ENCODE results near the gene ARID3A. TPM values are rescaled to one million over a fixed set of nuclear protein-coding genes. Genes with fewer than 3 reads are reported as not detected.
"Not testable (repeated sequence)": the region's sequence is repeated elsewhere in the genome, so short reads cannot be mapped to it uniquely, and the experiment has no call there.

The ARID3A gene
- total RNA-seq, 1 experiment from 2014 or later, result 5.6 TPM

- intact Hi-C loops (cut with micrococcal nuclease), result no loop called here
- no peaks in the 10 kb centered on the region for H3K27me3 ChIP-seq (ENCODE audit: low read length)
- DNase-seq (no peak), ATAC-seq (no peak)
- no peak overlapping the region for H3K4me3 ChIP-seq (ENCODE audit: low read length)
- peaks cover 15% of the 10 kb centered on the region for H3K79me2 ChIP-seq (ENCODE audit: low read length)
- H3K4me2 ChIP-seq (ENCODE audit: low read length), result no peak overlapping the region
- H3K9me3 ChIP-seq (ENCODE audit: low read length), result no peaks in the 10 kb centered on the region
- BruUV-seq (replicated peaks), result no TSS peak
- peaks cover 3% of the 10 kb centered on the region for H3F3A ChIP-seq (ENCODE audit: low read length, unreplicated experiment)
- no peaks in the 10 kb centered on the region for H3K9me2 ChIP-seq (replicated peaks; ENCODE audit: low read length)
- TF ChIP-seq EZH2 (IDR thresholded peaks at IDR 0.05; ENCODE audit: low read length, unreplicated experiment), result no peak
- TF ChIP-seq CTCF (conservative IDR thresholded peaks at IDR 0.05; ENCODE audit: low read depth, low read length), result no peak
- H3K9ac ChIP-seq (ENCODE audit: low read length), result no peak overlapping the region
- CTCF ChIA-PET, result no interaction called here
- H4K20me1 ChIP-seq (ENCODE audit: low read length), result no peaks in the 10 kb centered on the region
- POLR2A ChIA-PET (ENCODE audit: unreplicated experiment), result no interaction called here
- no peaks in the 10 kb centered on the region for H3K4me1 ChIP-seq (ENCODE audit: insufficient read depth, low read length)
- H3K27ac ChIP-seq (ENCODE audit: low read length), result no peak overlapping the region
- H3K36me3 ChIP-seq (ENCODE audit: low read depth, low read length), result no peaks in the 10 kb centered on the region; the same call in 1 of the 2 replicates
- no peak overlapping the region for H2AFZ ChIP-seq (ENCODE audit: low read length)
These were observed 35.0 kb upstream of the ARID3A start for GRCh38 chr19:890831-891230.

DNA sequence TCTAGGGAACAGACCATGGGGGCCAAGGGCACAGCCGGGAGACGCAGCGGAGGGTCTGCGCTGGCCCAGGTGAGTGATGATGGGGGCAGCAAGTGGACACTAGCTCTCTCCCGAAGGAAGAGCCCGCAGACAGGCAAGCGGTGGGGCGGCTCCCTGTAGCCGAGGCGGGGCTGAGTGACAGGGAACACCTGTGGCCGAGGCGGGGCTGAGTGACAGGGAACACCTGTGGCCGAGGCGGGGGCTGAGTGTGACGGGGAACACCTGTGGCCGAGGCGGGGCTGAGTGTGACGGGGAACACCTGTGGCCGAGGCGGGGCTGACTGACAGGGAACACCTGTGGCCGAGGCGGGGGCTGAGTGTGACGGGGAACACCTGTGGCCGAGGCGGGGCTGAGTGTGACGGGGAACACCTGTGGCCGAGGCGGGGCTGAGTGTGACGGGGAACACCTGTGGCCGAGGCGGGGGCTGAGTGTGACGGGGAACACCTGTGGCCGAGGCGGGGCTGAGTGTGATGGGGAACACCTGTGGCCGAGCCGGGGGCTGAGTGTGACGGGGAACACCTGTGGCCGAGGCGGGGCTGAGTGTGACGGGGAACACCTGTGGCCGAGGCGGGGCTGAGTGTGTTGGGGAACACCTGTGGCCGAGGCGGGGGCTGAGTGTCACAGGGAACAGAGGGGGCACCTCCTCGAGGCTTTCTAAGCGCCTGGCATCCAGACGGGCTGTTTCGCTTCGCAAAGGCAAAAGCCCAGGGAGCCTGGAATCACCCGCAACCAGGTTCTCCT, 34.2 kb upstream of the ARID3A start:
- intact Hi-C loops (cut with micrococcal nuclease); H4K20me1 ChIP-seq (ENCODE audit: low read length); H3K27me3 ChIP-seq (ENCODE audit: low read length); POLR2A ChIA-PET (ENCODE audit: unreplicated experiment); CTCF ChIA-PET; H3K27ac ChIP-seq (ENCODE audit: low read length); H2AFZ ChIP-seq (ENCODE audit: low read length); BruUV-seq (replicated peaks); H3F3A ChIP-seq (ENCODE audit: low read length, unreplicated experiment); H3K9me3 ChIP-seq (ENCODE audit: low read length); H3K9me2 ChIP-seq (replicated peaks; ENCODE audit: low read length); ATAC-seq; H3K4me1 ChIP-seq (ENCODE audit: insufficient read depth, low read length); H3K36me3 ChIP-seq (ENCODE audit: low read depth, low read length); DNase-seq: not testable (repeated sequence)
- H3K4me2 ChIP-seq (ENCODE audit: low read length), result peak overlapping the region; percentile 86
- peak overlapping the region; percentile 84 for H3K4me3 ChIP-seq (ENCODE audit: low read length)
- peaks cover 15% of the 10 kb centered on the region for H3K79me2 ChIP-seq (ENCODE audit: low read length)
- H3K9ac ChIP-seq (ENCODE audit: low read length), result peak overlapping the region; percentile 93; the same call in 1 of the 2 replicates

DNA sequence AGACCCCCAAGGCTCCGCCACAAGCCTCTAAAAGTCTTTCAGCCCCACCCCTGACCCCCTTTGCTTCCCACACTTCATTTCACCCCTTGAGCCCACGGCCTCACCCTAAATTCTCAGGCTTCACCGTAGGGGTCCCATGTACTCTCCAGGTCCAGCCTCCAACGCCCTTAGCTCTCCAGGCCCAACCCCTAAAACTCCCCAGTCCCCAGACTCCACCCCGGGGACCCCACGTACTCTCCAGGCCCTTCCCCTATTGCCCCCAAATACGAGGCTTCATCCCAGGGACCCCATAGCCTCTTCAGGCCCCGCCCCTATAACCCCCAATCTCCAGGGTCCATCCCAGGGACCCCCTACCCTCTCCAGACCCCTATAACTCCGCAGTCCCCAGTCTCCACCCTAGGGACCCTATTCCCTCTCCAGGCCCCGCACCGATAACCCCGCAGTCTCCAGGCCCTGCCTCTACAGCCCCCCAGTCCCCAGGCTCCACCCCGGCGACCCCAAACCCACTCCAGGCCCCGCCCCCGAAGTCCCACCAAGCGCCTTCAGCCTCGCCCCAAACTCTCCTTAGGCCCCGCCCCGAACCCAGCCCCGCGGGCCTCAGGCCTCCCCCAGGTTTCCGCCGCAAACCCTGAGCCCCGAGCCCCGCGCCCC, 33.5 kb upstream of the ARID3A start:
- no peak overlapping the region for H3K27ac ChIP-seq (ENCODE audit: low read length)
- H2AFZ ChIP-seq (ENCODE audit: low read length), result no peak overlapping the region
- no peaks in the 10 kb centered on the region for H3K9me2 ChIP-seq (replicated peaks; ENCODE audit: low read length)
- H3F3A ChIP-seq (ENCODE audit: low read length, unreplicated experiment), result peaks cover 3% of the 10 kb centered on the region
- ATAC-seq (peak; percentile 6; the same call in 1 of the 2 replicates), DNase-seq (no peak)
- no TSS peak for BruUV-seq (replicated peaks)
- peak overlapping the region; percentile 84 for H3K4me3 ChIP-seq (ENCODE audit: low read length)
- no peaks in the 10 kb centered on the region; the same call in 1 of the 2 replicates for H3K36me3 ChIP-seq (ENCODE audit: low read depth, low read length)
- ChIA-PET CTCF (no interaction called here), POLR2A (ENCODE audit: unreplicated experiment) (no interaction called here)
- peaks cover 15% of the 10 kb centered on the region for H3K79me2 ChIP-seq (ENCODE audit: low read length)
- peak overlapping the region; percentile 93 for H3K9ac ChIP-seq (ENCODE audit: low read length)
- intact Hi-C loops (cut with micrococcal nuclease), result no loop called here
- H4K20me1 ChIP-seq (ENCODE audit: low read length), result no peaks in the 10 kb centered on the region
- no peaks in the 10 kb centered on the region for H3K9me3 ChIP-seq (ENCODE audit: low read length)
- peak overlapping the region; percentile 86 for H3K4me2 ChIP-seq (ENCODE audit: low read length)
- no peaks in the 10 kb centered on the region for H3K27me3 ChIP-seq (ENCODE audit: low read length)
- TF ChIP-seq EZH2 (IDR thresholded peaks at IDR 0.05; ENCODE audit: low read length, unreplicated experiment) (no peak), CTCF (conservative IDR thresholded peaks at IDR 0.05; ENCODE audit: low read depth, low read length) (no peak), EZH2phosphoT487 (IDR thresholded peaks at IDR 0.05; ENCODE audit: borderline replicate concordance, low read length) (no peak)
- H3K4me1 ChIP-seq (ENCODE audit: insufficient read depth, low read length), result no peaks in the 10 kb centered on the region
